HG02970 (cell line): Measurements from ENCODE around the gene RIPK1.
"Not testable (repeated sequence)": the region's sequence is repeated elsewhere in the genome, so short reads cannot be mapped to it uniquely, and the experiment has no call there.

Experiments used
- ATAC-seq: cut with Tn5 transposase; IDR thresholded peaks from one replicate; pipeline ENCODE4 v1.9.1; 2021; ENCODE audit warnings: mild to moderate bottlenecking, moderate library complexity, moderate number of reproducible peaks; ENCODE audit not compliant: unreplicated experiment, low FRiP score

Gene RIPK1

DNA sequence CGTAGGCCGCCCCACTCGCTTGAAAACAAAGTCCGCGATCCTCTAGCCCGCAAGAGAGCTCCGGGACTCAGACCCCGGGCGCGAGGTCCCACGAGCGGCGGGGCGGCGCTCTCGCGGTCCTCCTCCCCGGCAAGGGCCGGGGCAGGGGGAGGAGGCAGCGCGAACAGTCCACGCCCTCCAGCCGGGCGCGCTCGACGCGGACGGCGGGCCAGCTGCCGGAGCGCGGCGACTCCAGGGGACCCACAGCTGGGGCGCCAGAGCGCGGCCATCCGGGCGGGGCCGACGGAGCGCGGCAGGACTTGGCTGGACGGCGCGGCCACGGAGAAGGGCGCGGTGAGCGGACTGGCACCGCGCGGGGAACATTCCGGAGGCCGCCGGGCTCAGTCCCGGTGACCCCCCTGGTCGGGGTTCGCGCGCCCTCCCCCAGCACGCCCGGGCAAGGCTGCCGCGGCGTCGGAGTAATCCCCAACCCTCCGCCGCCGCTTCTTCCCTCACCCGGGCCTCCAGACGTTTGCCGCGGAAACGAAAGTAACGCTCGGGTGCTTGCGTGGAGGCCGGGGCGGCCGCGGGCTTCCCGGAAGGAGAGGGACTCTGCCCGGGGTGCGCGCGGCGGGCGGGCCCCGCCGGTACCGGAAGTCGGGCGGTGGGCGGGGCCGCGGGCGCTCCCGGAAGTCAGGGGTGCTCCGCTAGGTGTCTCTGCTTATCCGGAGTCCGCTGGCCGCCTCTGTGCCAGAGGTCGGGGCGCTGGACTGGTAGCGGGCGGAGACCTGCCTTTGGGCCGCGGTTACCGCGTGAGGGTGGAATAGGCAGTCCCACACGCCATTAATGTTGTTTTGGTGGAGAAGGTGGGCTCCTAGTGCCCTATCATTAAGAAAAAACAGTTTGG is at the start of gene RIPK1:
Gene RIPK1, plus strand, starts transcription at position 166 of the 886 bp plus-strand sequence. CDS start 8,330 bp downstream, outside the sequence.
- ATAC-seq, result peak; percentile 85

DNA sequence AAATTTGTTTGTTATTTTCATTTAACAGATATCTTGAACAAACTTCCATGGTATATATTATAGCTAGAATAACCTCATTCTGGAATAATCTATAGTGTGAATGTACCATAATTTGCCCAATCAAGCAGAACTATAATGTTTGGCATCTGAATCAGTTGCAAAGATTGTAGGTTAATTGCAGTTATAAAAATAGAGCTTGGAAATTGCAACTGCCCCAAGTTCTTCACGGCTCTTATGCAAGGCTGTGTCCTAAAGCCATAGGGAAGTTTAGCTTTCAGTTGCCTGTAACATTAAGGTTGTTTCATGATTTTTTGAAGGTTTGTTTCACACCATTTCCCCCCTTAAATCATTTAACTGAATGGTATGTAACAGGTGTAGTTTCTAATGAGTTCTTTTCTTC is 49.2 kb upstream of the RIPK1 start:
- no peak for ATAC-seq

DNA sequence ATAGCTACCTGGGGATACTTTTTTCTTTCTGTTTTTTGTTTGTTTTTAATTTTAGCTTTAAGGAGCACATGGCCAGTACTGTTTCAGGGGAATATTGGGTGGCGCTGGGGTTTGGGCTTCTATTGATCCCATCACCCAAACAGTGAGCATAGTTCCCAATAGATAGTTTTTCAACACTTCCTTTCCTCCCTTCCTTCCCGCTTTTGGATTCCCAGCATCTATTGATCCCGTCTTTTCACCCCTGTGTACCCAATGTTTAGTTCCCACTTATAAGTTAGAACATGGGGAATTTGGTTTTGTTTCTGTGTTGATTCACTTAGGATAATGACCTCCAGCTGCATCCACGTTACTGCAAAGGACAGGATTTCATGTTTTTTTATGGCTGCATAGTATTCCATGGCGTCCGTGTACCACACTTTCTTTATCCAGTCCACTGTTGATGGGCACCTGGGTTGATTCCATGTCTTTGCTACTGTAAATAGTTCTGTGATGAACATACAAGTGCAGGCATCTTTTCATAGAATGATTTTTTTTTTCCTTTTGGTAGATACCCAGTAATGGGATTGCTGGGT is 48.5 kb upstream of the RIPK1 start:
- ATAC-seq, result no peak

DNA sequence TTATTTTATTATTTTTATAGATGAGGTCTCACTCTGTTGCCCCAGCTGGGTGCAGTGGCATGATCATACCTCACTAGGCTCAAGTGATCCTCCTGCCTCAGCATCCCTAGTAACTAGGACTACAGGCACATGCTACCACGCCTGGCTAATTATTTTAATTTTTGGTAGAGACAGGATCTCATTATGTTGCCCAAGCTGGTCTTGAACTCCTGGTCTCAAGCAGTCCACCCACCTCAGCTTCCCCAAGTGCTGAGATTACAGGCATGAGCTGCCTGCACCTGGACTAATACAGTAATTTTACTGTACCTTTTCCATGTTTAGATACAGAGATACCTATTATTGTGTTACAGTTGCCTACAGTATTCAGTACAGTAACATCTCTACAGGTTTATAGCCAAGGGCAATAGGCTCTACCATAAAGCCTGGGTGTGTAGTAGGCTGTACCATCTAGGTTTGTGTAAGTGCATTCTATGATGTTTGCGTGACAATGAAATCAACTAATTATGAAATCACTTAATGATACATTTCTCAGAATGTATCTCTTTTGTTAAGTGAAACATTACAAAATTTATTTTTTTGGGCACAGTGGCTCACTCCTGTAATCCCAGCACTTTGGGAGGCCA is 47.2 kb upstream of the RIPK1 start:
- not testable (repeated sequence) for ATAC-seq

DNA sequence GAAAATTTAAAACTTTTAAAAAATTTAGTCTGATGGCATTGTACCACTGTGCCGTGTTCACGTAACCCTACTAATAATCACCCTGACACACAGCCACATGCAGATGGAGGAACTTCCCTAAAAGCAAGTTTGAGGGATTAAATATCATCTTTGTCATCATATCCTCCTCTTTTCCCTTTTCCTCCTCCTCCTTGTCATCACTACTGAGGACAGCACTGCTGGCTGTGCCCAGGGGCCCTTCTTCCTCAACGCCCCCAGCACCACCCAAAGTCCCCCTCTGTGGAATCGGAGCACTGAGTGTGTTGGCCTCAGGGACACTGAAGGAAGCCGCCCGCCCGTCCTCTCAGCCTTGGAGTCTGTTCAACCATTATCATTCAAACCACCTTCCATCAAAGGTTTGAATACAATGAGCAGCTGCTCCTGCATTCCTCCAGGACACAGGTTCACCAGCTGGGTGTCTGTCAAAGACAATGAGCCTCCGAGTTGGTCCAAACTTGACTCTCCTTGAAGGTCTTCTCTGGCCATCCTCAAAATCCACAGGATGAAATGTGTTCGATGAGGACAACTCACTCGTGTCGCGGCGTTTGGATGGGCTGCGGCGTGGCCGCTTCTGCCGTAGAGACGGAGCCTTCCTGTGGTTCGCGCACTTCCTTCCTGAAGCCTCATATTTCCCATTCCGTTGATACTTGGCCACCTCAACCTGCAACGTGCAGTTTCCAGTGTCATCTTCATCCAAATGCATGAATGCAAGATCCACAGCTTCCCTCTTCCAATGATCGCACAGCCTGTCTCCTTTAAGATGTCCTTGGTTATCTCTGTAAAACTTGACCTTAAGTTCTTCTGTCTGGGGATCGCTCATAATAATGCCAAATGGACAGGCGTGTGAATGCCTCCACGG is 45.3 kb upstream of the RIPK1 start:
- ATAC-seq, result no peak

DNA sequence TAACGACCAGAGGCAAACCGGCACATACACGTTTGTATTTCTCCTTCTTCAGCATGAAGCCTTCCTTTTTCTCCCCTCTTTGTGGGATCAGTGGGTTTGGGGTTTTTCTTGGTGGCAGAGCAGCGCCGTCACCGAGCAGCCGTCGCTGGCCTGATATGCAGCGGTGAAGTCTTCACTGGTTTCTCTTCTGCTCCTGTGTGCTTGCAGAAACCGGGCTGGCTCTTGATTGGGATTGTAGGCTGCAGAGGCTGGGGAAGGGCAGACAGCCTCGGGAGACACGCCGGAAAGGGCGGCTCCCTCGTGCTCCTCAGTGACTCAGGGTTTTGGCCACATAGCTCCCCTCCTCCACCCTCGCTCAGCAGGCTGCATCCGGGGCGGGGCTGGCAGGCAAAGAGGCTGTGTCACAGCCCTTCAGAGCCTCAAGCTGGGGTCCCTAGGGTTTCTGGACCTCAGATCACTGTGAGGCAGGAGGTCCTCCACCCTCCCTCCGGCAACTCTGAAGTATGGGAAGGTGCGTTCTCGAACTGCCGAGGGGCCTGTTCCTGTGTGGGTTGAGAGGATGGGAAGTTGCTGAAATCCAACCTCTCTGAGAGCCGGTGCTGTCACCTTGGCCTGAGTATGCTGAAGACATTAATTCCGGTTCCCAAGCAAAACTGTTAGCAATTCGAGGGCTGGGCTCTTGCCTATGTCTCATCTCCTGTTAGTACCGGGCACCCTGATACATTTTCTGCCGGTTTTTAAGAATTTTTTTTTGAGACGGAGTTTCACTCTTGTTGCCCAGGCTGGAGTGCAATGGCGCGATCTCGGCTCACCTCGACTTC is 44.4 kb upstream of the RIPK1 start:
- ATAC-seq, result peak; percentile 62

DNA sequence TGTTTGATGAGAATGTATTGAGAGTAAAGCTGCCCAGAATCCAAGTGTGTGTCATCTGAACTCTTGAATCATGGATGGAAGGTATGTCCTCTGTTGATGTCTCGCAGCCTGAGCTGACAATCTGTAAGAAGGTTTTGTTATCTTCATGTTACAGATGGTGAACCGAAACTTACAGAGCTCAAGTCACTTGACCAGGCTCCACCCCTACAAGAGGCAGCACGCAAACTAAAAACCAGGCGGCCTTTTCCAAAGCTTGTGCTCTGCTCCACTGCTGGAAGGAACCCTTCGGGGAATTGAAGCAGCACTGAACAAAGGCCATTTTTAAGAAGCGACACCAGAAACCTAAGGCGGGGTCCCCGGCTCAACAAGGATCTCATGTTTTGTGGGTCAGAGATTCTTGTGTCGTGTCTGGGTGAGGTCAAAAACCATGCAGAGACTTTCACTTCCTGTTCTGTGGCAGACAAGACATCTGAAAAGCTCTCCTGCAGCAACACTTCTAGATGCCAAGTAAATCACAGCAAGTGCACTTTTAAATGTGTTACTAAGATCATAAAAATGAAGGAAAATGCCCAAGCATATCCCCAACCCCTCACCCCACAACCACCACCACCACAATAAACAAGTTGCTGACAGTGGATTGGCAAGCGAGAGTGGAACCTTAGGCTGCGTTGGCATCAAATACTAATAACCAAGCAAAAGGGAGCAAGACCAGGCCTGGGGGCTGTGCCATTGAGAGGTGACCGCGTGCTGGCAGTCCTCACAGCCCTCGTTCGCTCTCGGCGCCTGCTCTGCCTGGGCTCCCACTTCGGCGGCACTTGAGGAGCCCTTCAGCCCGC is 41.3 kb upstream of the RIPK1 start:
- ATAC-seq, result peak; percentile 54

DNA sequence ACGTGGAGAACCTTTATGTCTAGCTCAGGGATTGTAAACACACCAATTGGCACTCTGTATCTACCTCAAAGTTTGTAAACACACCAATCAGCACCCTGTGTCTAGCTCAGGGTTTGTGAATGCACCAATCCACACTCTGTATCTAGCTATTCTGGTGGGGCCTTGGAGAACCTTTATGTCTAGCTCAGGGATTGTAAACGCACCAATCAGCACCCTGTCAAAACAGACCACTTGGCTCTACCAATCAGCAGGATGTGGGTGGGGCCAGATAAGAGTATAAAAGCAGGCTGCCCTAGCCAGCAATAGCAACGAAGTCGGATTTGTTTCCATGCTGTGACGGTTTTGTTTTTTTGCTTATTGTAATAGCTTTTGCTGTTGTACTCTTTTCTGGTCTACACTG is 40.1 kb upstream of the RIPK1 start:
- ATAC-seq, result not testable (repeated sequence)

DNA sequence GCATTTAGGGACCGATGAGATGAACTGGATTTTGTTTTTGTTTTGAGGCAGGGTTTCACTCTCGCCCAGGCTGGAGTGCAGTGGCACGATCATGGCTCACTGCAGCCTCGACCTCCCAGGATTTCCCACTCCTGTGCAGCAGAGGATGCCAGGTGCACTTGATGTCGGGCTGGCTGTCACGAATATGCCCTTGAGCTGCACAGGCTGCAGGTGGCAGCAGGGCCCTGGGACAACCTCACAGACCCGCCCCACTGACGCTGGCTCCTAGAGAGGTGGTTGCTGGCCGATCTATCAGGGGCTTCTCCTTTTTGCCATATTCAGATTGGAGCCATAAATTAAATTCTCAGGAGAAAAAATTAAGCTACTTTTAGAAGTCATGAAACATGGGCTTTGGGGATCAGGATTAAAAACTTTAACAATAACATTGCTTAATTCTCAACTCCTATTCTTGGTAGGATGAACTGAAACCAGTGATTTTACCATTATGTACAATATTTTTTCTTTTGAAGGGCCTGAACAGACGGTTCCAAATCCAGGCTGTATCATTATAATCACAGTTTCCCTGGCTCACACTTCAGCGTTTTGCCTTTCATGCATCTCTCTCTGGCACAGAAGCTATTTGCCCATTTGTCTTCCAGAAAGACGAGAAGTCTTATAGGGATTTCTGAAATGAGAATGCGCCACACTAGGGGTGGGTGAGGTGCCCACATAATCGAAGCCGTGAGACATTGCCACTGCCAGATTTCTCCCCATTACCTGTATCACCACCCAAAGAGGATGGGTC is 36.2 kb upstream of the RIPK1 start:
- no peak for ATAC-seq

DNA sequence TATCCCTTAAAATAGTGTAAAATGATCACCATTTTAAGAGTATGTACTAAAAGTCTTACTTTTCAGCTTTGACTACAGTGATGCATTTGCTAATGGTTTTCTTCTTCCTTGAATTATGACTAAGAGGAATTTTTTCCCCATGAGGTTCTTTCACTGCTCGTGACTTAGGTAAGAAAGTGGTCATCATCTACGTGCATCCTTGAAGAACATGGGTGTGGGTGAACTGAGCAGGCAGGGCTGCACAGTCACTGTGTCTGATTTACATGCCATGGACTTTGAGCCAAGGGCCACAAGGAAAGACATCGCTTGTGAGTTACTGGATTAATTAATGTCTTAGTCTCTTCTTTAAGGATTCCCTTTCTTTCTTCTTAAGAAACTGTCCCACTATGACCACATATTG is 35.3 kb upstream of the RIPK1 start:
- ATAC-seq, result no peak

DNA sequence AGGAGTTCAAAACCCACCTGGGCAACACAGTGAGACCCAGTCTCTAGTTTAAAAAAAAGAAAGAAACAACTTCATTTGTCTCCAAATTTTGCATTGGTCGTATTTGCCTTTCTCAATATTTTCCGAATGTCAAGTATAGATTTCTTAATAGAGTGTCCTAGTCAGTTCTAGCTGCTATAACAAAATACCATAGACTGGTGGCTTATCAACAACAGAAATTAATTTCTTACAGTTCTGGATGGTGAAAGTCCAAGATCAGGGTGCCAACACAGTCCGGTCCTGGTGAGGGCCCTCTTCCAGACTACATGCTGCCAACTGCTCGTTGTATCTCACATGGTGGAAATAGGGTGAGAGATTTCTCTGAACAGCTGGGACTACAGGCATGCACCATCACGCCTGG is 34.6 kb upstream of the RIPK1 start:
- ATAC-seq, result no peak

DNA sequence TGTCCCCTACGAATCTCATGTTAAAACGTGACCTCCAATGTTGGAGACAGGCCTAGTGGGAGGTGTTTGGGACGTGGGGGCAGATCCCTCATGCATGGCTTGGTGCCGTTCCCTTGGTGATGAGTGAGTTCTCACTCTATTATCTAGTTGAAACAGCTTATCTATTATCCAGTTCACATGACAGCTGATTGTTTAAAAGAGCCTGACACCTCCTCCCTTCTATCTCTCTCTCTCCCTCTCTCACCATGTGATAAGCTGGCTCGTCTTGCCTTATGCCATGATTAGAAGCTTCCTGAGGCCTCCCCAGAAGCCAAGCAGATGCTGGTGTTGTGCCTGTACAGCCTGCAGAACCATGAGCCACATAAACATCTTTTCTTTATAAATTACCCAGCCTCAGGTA is 32.9 kb upstream of the RIPK1 start:
- no peak for ATAC-seq

DNA sequence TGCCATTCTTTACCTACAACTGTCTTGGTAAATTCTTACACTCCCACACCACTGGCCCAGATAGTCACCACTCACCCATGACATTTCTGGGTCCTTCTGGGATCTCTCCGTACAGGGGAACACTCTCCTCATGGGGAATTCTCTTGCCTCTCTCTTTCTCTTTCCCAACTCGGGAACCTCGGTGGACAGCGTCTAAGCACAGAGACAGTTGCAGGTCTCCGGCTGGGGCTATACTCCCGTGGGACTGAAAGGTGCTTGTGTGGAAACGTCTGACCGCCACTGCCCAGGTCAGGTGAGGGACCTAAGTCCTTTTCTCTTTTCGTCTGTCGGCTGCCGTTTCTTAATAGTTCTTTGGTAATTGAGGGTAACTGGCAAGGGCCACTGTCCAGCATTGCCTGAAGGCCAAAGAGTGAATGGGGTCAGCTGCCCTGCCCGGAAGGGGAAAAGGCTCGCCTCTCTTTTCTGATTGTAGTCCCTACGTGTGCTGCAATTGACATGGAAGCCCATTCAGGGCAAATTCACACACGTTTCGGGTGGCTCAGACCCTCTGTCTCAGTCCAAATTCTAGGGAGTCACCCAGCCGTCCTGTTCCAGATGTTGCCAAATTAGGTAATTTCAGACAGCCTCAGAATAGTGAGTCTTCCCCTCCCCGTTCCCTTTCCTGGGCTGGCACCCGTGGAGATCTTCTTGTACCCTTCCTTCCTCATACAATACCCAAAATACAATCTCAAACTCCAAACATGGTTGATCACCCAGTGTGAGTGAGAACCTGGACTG is 31.2 kb upstream of the RIPK1 start:
- ATAC-seq, result no peak

DNA sequence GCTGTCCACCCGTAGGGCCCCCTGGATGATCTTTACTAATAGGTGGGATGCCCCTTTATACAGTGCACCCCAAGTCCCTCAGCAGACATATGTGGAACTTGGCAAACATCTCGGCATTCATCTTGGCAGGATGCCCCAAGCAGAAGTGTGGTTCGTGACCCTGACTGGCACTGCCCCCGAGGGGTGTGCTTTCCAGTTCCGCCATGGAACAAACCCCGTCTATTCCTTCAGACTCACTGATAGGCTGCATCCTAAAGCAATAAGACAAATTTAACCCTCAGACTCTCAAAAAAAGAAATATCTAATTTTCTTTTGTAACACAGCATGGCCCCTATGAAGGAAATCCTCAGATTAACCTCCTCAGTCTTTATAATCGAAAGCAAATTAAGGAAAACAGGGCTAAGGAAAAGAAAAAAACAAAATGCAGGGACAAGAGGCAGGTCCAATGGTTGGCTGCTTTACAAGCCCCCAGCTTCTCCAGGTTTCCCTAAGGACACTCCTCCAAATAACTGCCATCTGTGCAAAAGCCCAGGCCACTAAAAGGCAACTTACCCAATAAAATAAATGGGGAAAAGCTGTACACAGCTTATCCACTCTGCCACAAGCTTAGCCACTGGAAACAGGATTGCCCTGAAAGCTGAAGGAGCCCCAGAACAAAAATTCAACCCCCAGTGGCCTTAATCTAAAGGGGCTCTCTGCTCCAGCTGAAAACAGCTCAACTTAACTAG is 30.5 kb upstream of the RIPK1 start:
- no peak for ATAC-seq

DNA sequence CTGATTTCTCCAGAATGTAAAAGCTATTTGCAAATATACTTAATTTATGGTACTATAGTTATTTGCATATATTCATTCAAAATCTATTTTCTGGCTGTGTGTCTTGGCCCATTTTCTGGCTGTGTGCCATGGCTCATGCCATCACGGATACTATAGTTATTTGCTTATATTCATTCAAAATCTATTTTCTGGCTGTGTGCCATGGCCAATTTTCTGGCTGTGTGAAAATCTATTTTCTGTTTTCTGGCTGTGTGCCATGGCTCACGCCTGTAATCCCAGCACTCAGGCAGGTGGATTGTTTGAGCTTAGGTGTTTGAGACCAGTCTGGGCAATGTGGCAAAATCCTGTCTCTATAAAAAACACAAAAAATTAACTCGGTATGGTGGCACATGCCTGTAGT is 28.9 kb upstream of the RIPK1 start:
- no peak for ATAC-seq

DNA sequence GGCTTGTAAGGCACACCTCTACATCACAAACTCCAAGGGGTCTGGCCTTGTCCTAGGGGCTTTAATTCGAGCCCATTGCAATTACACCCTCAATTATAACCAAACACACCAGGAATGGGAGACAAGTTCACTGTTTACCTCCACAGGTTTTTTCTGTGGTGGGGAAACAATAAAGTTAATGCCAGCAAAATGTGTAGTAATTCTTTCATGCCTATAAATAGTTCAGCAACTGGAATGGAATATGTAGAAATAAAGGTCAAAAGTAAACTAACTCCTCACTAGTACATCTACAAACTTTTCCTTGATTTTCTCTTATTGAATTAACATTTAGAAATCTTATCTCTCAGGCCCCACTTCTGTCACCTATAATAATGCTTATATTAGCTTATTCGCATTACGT is 27.1 kb upstream of the RIPK1 start:
- ATAC-seq, result no peak

DNA sequence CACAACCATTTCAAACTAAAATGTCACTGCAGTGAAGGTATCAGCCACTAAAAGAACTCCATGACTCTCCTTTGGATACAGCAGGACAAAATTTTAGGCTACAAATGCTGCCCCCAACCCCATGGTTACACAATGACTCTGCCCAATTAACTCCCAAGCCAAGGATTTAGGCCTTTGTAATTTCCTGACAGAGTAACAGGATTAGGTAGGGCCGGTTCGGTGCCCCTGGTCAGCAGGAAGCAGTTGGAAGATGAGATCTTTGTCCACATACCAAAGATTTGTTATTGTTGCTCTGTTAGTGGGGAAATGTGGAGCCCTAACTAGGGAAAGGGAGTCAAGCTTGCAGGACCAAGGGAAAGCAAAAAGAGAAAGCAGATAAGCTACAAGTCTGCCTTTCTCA is 26.7 kb upstream of the RIPK1 start:
- no peak for ATAC-seq
